ENCODE measurements around the gene KIF2C.

DNA sequence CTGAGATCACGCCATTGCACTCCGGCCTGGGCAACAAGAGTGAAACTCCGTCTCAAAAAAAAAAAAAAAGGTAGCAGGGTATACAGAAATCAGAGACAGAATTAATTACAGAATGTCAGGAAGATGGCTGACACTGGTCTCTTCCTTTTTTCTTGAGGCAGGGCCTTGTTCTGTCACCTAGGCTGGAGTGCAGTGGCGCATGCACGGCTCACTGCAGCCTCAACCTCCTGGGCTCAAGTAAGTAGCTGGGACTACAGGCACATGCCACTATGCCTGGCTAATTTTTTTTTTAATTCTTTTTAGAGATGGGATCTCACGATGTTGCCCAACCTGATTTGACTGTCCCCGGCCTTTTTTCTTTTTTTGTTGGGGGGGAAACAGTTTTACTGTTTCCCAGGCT is 25.1 kb upstream of the KIF2C start:
- TF ChIP-seq, protein P1, sequence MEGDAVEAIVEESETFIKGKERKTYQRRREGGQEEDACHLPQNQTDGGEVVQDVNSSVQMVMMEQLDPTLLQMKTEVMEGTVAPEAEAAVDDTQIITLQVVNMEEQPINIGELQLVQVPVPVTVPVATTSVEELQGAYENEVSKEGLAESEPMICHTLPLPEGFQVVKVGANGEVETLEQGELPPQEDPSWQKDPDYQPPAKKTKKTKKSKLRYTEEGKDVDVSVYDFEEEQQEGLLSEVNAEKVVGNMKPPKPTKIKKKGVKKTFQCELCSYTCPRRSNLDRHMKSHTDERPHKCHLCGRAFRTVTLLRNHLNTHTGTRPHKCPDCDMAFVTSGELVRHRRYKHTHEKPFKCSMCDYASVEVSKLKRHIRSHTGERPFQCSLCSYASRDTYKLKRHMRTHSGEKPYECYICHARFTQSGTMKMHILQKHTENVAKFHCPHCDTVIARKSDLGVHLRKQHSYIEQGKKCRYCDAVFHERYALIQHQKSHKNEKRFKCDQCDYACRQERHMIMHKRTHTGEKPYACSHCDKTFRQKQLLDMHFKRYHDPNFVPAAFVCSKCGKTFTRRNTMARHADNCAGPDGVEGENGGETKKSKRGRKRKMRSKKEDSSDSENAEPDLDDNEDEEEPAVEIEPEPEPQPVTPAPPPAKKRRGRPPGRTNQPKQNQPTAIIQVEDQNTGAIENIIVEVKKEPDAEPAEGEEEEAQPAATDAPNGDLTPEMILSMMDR (conservative IDR thresholded peaks at IDR 0.05 in 1 of 2, IDR thresholded peaks at IDR 0.05 in 1 of 2; ENCODE audit: extremely low read depth in 1 of 2, insufficient read depth in 1 of 2, low read depth in 1 of 2, low read length in 2 of 2) = no peak
- TF ChIP-seq EZH2 (IDR thresholded peaks at IDR 0.05; ENCODE audit: borderline replicate concordance, low read length) = no peak
